GM12878 (cell line): ENCODE measurements around the gene KYAT1. TPM values are rescaled to one million over a fixed set of nuclear protein-coding genes. Genes with fewer than 3 reads are reported as not detected.

Source experiments
- KLF5 ChIP-seq: fragments of 450-650 bp; IDR thresholded peaks from 2 replicates; pipeline ENCODE4 v1.6.1; 2014; ENCODE audit warnings: mild to moderate bottlenecking; ENCODE audit not compliant: partially characterized antibody
- MEF2A ChIP-seq: IDR thresholded peaks from 2 replicates; pipeline ENCODE4 v1.6.1; 2011; ENCODE audit warnings: low read depth, mild to moderate bottlenecking, low read length, moderate library complexity; ENCODE audit not compliant: insufficient read depth
- NFYB ChIP-seq: IDR thresholded peaks from 2 replicates; pipeline ENCODE4 v1.6.1; 2011; ENCODE audit warnings: low read depth, mild to moderate bottlenecking, low read length, improper control_type of control experiment, moderate library complexity; ENCODE audit not compliant: insufficient read depth
- polyA plus RNA-seq, 11 experiments: library from polyadenylated mRNA; depleted of rRNA in 4 of 11; unstranded in 6 of 11; stranded (reverse) in 5 of 11; fragments of >200 nt; fragmentation: Nextera tagmentation in 4 of 11; fragmentation: Illumina TruSeq in 1 of 11; extraction: Ambion mirVana in 4 of 11; extraction: Trizol in 1 of 11; gene quantifications; 1 replicate in 1 of 11; 2 replicates in 10 of 11; pipeline versions ENCODE4 v1.2.1 to v1.2.3, GENCODE V29; 2011 to 2016; ENCODE audit warnings: inconsistent platforms in 2 of 11, missing spikeins in 2 of 11, low read depth in 1 of 11
- total RNA-seq, 4 experiments: library from RNA; depleted of rRNA in 3 of 4; stranded (reverse); fragments of >200 nt in 3 of 4; fragmentation: Illumina TruSeq in 1 of 4; extraction: Trizol in 1 of 4; gene quantifications; 2 replicates each; pipeline versions ENCODE4 v1.2.1 to v1.2.3, GENCODE V29; 2013 to 2021
- TF ChIP-seq, protein P1 (sequence below): IDR thresholded peaks from 2 replicates; pipeline ENCODE4 v1.6.1; 2012; ENCODE audit warnings: improper control_type of control experiment, low read depth, low read length; ENCODE audit not compliant: insufficient replicate concordance
- TF ChIP-seq, protein P2 (sequence below): fragments of 150-350 bp; IDR thresholded peaks from 2 replicates; pipeline ENCODE4 v1.6.1; 2014; ENCODE audit warnings: mild to moderate bottlenecking, low read depth, low read length

Gene KYAT1
- total and polyA plus RNA-seq, 10 of the 15 experiments (the other 5 are each of a cell fraction or from before 2014, with no cell fraction given), result 5.8 to 15.7 (median 11.4) TPM

DNA sequence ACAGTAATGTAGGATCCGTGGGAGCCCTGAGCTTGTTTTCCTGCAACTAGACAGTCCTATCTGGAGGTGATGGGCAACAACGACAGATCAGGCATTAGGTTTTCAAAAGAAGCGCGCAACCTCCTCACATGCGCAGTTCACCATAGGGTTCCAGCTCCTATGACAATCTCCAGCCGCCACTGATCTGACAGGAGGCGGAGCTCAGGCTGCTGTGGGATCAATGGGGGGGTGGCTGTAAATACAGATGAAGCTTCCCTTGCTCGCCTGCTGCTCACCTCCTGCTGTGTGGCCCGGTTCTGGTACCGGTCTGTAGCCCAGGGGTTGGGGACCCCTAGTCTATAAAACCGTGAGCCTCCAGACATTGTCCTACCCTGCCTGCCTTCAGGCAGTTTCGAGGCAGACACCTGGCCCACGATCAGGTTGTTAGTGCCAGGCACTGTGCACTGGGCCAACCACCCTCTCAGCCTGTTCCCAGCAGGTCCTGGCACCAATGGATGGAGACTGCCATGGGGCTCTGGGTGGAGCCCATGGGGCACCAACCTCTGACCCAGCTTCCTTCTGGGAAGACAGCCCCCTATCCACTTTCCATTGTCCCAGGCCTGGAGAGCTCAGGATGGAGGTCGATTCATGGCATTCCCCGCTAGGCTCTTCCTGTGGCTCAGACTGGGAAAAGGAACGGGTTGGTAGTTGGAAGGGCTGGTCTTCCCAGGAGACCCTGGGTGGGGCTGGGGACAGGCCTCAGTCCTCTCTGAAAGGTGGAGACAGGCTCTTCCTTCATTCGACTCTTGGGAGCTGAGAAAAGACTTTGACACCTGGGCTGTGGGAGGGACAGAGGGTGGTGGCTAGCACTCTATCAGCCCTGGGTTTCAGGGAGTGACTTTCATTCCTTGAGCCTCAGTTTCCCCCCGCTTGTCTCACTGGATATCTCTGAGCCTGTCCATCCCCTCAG, 61.8 kb downstream of the KYAT1 start (continued):
- TF ChIP-seq, protein P1, sequence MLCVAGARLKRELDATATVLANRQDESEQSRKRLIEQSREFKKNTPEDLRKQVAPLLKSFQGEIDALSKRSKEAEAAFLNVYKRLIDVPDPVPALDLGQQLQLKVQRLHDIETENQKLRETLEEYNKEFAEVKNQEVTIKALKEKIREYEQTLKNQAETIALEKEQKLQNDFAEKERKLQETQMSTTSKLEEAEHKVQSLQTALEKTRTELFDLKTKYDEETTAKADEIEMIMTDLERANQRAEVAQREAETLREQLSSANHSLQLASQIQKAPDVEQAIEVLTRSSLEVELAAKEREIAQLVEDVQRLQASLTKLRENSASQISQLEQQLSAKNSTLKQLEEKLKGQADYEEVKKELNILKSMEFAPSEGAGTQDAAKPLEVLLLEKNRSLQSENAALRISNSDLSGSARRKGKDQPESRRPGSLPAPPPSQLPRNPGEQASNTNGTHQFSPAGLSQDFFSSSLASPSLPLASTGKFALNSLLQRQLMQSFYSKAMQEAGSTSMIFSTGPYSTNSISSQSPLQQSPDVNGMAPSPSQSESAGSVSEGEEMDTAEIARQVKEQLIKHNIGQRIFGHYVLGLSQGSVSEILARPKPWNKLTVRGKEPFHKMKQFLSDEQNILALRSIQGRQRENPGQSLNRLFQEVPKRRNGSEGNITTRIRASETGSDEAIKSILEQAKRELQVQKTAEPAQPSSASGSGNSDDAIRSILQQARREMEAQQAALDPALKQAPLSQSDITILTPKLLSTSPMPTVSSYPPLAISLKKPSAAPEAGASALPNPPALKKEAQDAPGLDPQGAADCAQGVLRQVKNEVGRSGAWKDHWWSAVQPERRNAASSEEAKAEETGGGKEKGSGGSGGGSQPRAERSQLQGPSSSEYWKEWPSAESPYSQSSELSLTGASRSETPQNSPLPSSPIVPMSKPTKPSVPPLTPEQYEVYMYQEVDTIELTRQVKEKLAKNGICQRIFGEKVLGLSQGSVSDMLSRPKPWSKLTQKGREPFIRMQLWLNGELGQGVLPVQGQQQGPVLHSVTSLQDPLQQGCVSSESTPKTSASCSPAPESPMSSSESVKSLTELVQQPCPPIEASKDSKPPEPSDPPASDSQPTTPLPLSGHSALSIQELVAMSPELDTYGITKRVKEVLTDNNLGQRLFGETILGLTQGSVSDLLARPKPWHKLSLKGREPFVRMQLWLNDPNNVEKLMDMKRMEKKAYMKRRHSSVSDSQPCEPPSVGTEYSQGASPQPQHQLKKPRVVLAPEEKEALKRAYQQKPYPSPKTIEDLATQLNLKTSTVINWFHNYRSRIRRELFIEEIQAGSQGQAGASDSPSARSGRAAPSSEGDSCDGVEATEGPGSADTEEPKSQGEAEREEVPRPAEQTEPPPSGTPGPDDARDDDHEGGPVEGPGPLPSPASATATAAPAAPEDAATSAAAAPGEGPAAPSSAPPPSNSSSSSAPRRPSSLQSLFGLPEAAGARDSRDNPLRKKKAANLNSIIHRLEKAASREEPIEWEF, result no peak
- TF ChIP-seq, protein P2, sequence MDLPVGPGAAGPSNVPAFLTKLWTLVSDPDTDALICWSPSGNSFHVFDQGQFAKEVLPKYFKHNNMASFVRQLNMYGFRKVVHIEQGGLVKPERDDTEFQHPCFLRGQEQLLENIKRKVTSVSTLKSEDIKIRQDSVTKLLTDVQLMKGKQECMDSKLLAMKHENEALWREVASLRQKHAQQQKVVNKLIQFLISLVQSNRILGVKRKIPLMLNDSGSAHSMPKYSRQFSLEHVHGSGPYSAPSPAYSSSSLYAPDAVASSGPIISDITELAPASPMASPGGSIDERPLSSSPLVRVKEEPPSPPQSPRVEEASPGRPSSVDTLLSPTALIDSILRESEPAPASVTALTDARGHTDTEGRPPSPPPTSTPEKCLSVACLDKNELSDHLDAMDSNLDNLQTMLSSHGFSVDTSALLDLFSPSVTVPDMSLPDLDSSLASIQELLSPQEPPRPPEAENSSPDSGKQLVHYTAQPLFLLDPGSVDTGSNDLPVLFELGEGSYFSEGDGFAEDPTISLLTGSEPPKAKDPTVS, result no peak
- no peak for TF ChIP-seq NFYB
- no peak for TF ChIP-seq MEF2A
- no peak for TF ChIP-seq KLF5
